Osteoblast (primary cell): ENCODE results near the gene MALRD1. TPM values are rescaled to one million over a fixed set of nuclear protein-coding genes. Genes with fewer than 3 reads are reported as not detected.

Experiments
- DNase-seq: peaks from one replicate; pipeline ENCODE4 v3.0.0; 2011; ENCODE audit warnings: low spot score, mixed read lengths; ENCODE audit not compliant: insufficient read length; ENCODE audit errors: missing footprints
- H2AFZ ChIP-seq: 2 replicates; pipeline ENCODE4 v1.6.0; 2011; ENCODE audit warnings: mild to moderate bottlenecking, low read length
- H3K27ac ChIP-seq: 2 replicates; pipeline ENCODE4 v1.5.1; 2011; ENCODE audit warnings: mild to moderate bottlenecking, low read depth, low read length, moderate library complexity
- H3K27me3 ChIP-seq: 2 replicates; pipeline ENCODE4 v1.6.0; 2012; ENCODE audit warnings: mild to moderate bottlenecking, control low read depth, inconsistent platforms, low read length, moderate library complexity; ENCODE audit not compliant: insufficient read depth
- H3K36me3 ChIP-seq: 2 replicates; pipeline ENCODE4 v1.5.1; 2011; ENCODE audit warnings: mild to moderate bottlenecking, low read length, control low read depth, moderate library complexity; ENCODE audit not compliant: insufficient read depth
- H3K4me1 ChIP-seq: 2 replicates; pipeline ENCODE4 v1.5.1; 2011; ENCODE audit warnings: mild to moderate bottlenecking, low read length, control low read depth, moderate library complexity; ENCODE audit not compliant: insufficient read depth
- H3K4me2 ChIP-seq: 2 replicates; pipeline ENCODE4 v1.6.0; 2011; ENCODE audit warnings: mild to moderate bottlenecking, low read length; ENCODE audit not compliant: insufficient read depth
- H3K4me3 ChIP-seq: fragments of 200-600 bp; sonication (generic); 3 replicates; pipeline ENCODE4 v1.5.1; 2012; ENCODE audit warnings: mild to moderate bottlenecking, low read length, inconsistent platforms; ENCODE audit not compliant: insufficient read depth
- H3K79me2 ChIP-seq: 2 replicates; pipeline ENCODE4 v1.6.0; 2012; ENCODE audit warnings: mild to moderate bottlenecking, low read length, control low read depth, inconsistent platforms; ENCODE audit not compliant: insufficient read depth
- H3K9me3 ChIP-seq: 2 replicates; pipeline ENCODE4 v1.5.1; 2011; ENCODE audit warnings: low read depth, low read length, control low read depth
- H4K20me1 ChIP-seq: 2 replicates; pipeline ENCODE4 v1.6.0; 2012; ENCODE audit warnings: mild to moderate bottlenecking, low read length, control low read depth; ENCODE audit not compliant: insufficient read depth
- total RNA-seq: library from RNA; depleted of rRNA; stranded (reverse); fragments of >200 nt; gene quantifications from 2 replicates; pipeline ENCODE4 v1.2.3, GENCODE V29; 2012
- TF ChIP-seq, protein P1 (sequence below): IDR thresholded peaks from 2 replicates; pipeline ENCODE4 v1.5.1; 2011; ENCODE audit warnings: mild to moderate bottlenecking, low read depth, low read length, moderate library complexity; ENCODE audit errors: extremely low read depth

Gene MALRD1
- total RNA-seq, 1 donor, result 2.9 TPM

GRCh38 chr10:19302117-19302516 is 253.5 kb downstream of the MALRD1 start:
- no peak for DNase-seq
- no peak overlapping the region for H3K4me2 ChIP-seq
- no peak overlapping the region for H3K4me3 ChIP-seq
- H3K27me3 ChIP-seq, result no peaks in the 10 kb centered on the region
- no peaks in the 10 kb centered on the region for H3K9me3 ChIP-seq
- H3K4me1 ChIP-seq, result no peaks in the 10 kb centered on the region
- H3K27ac ChIP-seq, result peak overlapping the region; percentile 62
- H2AFZ ChIP-seq, result no peak overlapping the region
- H3K79me2 ChIP-seq, result no peaks in the 10 kb centered on the region
- H3K36me3 ChIP-seq, result no peaks in the 10 kb centered on the region
- TF ChIP-seq, protein P1, sequence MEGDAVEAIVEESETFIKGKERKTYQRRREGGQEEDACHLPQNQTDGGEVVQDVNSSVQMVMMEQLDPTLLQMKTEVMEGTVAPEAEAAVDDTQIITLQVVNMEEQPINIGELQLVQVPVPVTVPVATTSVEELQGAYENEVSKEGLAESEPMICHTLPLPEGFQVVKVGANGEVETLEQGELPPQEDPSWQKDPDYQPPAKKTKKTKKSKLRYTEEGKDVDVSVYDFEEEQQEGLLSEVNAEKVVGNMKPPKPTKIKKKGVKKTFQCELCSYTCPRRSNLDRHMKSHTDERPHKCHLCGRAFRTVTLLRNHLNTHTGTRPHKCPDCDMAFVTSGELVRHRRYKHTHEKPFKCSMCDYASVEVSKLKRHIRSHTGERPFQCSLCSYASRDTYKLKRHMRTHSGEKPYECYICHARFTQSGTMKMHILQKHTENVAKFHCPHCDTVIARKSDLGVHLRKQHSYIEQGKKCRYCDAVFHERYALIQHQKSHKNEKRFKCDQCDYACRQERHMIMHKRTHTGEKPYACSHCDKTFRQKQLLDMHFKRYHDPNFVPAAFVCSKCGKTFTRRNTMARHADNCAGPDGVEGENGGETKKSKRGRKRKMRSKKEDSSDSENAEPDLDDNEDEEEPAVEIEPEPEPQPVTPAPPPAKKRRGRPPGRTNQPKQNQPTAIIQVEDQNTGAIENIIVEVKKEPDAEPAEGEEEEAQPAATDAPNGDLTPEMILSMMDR, result no peak
- no peaks in the 10 kb centered on the region for H4K20me1 ChIP-seq

DNA sequence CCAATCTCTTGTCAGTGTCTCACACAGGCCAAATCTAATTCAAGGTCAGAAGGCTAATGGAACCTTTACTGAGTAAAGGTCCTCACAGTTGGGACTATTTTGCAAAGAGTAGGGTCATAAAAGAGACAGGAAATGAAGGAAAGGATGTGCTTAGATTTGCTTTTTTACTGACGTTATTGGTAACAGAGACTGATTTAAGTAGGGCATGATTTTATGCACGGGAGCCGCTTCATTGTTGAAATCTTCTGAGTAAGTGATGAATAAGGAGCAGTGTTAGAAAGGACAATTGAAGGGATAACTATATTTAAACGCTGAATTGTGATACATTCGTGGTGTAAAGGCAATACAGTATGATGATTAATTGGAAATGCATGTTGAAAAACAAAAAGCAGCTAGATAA is 261.5 kb downstream of the MALRD1 start:
- peak overlapping the region; percentile 71 for H2AFZ ChIP-seq
- no peaks in the 10 kb centered on the region for H3K9me3 ChIP-seq
- H3K36me3 ChIP-seq, result no peaks in the 10 kb centered on the region
- H3K4me2 ChIP-seq, result peak overlapping the region; percentile 42
- TF ChIP-seq, protein P1, result no peak
- no peak for DNase-seq
- H3K27ac ChIP-seq, result peak overlapping the region; percentile 31
- H3K79me2 ChIP-seq, result no peaks in the 10 kb centered on the region
- no peaks in the 10 kb centered on the region for H3K27me3 ChIP-seq
- no peaks in the 10 kb centered on the region for H4K20me1 ChIP-seq
- peak overlapping the region; percentile 2 for H3K4me3 ChIP-seq
- peaks cover 12% of the 10 kb centered on the region for H3K4me1 ChIP-seq

GRCh38 chr10:19316204-19316870 is 267.7 kb downstream of the MALRD1 start:
- no peaks in the 10 kb centered on the region for H4K20me1 ChIP-seq
- H3K27ac ChIP-seq, result no peak overlapping the region
- TF ChIP-seq, protein P1, result no peak
- H3K36me3 ChIP-seq, result no peaks in the 10 kb centered on the region
- no peak overlapping the region for H3K4me3 ChIP-seq
- H3K4me2 ChIP-seq, result no peak overlapping the region
- H2AFZ ChIP-seq, result no peak overlapping the region
- DNase-seq, result no peak
- no peaks in the 10 kb centered on the region for H3K4me1 ChIP-seq
- H3K27me3 ChIP-seq, result no peaks in the 10 kb centered on the region
- H3K79me2 ChIP-seq, result no peaks in the 10 kb centered on the region
- H3K9me3 ChIP-seq, result no peaks in the 10 kb centered on the region

DNA sequence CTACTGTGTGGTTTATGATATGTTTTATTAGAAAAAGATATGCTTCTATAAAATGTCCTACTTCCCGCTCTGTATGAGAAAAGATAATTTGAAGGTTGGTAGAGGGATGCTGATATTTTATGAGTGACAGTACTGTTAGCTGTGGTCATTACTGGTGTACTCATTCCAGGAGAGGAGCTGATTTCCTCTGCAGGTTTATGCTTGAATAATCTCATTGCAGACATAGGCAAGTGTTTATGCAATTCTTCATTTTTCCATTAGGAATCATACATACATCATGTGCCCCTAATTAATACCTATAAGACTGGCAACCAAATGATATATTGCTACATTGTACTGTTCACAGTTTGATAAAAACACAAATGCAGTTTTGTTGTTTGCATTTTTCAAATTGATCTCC is 269.4 kb downstream of the MALRD1 start:
- Histone ChIP-seq H3K4me3 (no peak overlapping the region), H2AFZ (no peak overlapping the region), H3K27ac (no peak overlapping the region), H3K79me2 (no peaks in the 10 kb centered on the region), H3K4me1 (no peaks in the 10 kb centered on the region), H4K20me1 (no peaks in the 10 kb centered on the region), H3K4me2 (no peak overlapping the region), H3K27me3 (no peaks in the 10 kb centered on the region), H3K9me3 (no peaks in the 10 kb centered on the region), H3K36me3 (no peaks in the 10 kb centered on the region)
- no peak for DNase-seq
- TF ChIP-seq, protein P1, result no peak
